ENCODE results near the gene CLCN6. TPM values are rescaled to one million over a fixed set of nuclear protein-coding genes. Genes with fewer than 3 reads are reported as not detected.

Gene CLCN6
- total and polyA plus RNA-seq, 2 of the 8 experiments (the other 6 are each of a cell fraction or from before 2014, with no cell fraction given): 15.7 to 26.0 TPM

- TF ChIP-seq SIX5 (IDR thresholded peaks at IDR 0.05; ENCODE audit: low read depth, low read length) (no peak), RAD21 (IDR thresholded peaks at IDR 0.05 in 1 of 2, conservative IDR thresholded peaks at IDR 0.05 in 1 of 2; ENCODE audit: low read depth in 2 of 2, low read length in 2 of 2) (no peak)
Measured at GRCh38 chr1:11804666-11805421, 1.1 kb upstream of the CLCN6 start (continued).
